Measurements from ENCODE around the gene ELAVL2.

Gene ELAVL2

GRCh38 chr9:23740531-23740930 is 85.5 kb downstream of the ELAVL2 start:
- TF ChIP-seq CTCF (IDR thresholded peaks at IDR 0.05; ENCODE audit: control insufficient read depth, extremely low read depth, insufficient read depth), result no peak
- no peak for DNase-seq (ENCODE audit: low read depth)
- H3K4me3 ChIP-seq (ENCODE audit: low read depth, low read length), result no peak overlapping the region

- no peak for TF ChIP-seq CTCF (IDR thresholded peaks at IDR 0.05; ENCODE audit: control insufficient read depth, extremely low read depth, insufficient read depth)
- no peak for DNase-seq (ENCODE audit: low read depth)
- no peak overlapping the region for H3K4me3 ChIP-seq (ENCODE audit: low read depth, low read length)
Measured at GRCh38 chr9:23739753-23740152, 86.3 kb downstream of the ELAVL2 start.

GRCh38 chr9:23736293-23736692 is 89.7 kb downstream of the ELAVL2 start:
- DNase-seq (ENCODE audit: low read depth), result no peak
- TF ChIP-seq CTCF (IDR thresholded peaks at IDR 0.05; ENCODE audit: control insufficient read depth, extremely low read depth, insufficient read depth), result no peak
- no peak overlapping the region for H3K4me3 ChIP-seq (ENCODE audit: low read depth, low read length)

- no peak for TF ChIP-seq CTCF (IDR thresholded peaks at IDR 0.05; ENCODE audit: control insufficient read depth, extremely low read depth, insufficient read depth)
- no peak for DNase-seq (ENCODE audit: low read depth)
- no peak overlapping the region for H3K4me3 ChIP-seq (ENCODE audit: low read depth, low read length)
Measured at GRCh38 chr9:23733495-23734078, 92.5 kb downstream of the ELAVL2 start.

- no peak for TF ChIP-seq CTCF (IDR thresholded peaks at IDR 0.05; ENCODE audit: control insufficient read depth, extremely low read depth, insufficient read depth)
- DNase-seq (ENCODE audit: low read depth), result no peak
- H3K4me3 ChIP-seq (ENCODE audit: low read depth, low read length), result no peak overlapping the region
Measured at GRCh38 chr9:23731353-23731752, 94.7 kb downstream of the ELAVL2 start.

GRCh38 chr9:23730364-23730763 is 95.7 kb downstream of the ELAVL2 start:
- no peak for DNase-seq (ENCODE audit: low read depth)
- no peak for TF ChIP-seq CTCF (IDR thresholded peaks at IDR 0.05; ENCODE audit: control insufficient read depth, extremely low read depth, insufficient read depth)
- H3K4me3 ChIP-seq (ENCODE audit: low read depth, low read length), result no peak overlapping the region

- H3K4me3 ChIP-seq (ENCODE audit: low read depth, low read length), result no peak overlapping the region
- TF ChIP-seq CTCF (IDR thresholded peaks at IDR 0.05; ENCODE audit: control insufficient read depth, extremely low read depth, insufficient read depth), result no peak
- DNase-seq (ENCODE audit: low read depth), result no peak
Measured at GRCh38 chr9:23728736-23729135, 97.3 kb downstream of the ELAVL2 start.
